PFSK-1 (cell line): ENCODE measurements around the gene PTPRH.

Experiments
- SIN3A ChIP-seq: IDR thresholded peaks from 2 replicates; pipeline ENCODE4 v1.6.1; 2012; ENCODE audit warnings: mild to moderate bottlenecking, low read length, moderate library complexity, borderline replicate concordance; ENCODE audit not compliant: insufficient read depth

Gene PTPRH

GRCh38 chr19:55131421-55131820 is 77.9 kb downstream of the PTPRH start:
- no peak for TF ChIP-seq SIN3A
